GM19372 (cell line): Measurements from ENCODE around the gene MCAM.

Source experiments
- ATAC-seq: cut with Tn5 transposase; IDR thresholded peaks from one replicate; pipeline ENCODE4 v1.9.1; 2021; ENCODE audit warnings: mild to moderate bottlenecking, low read depth, moderate library complexity; ENCODE audit not compliant: unreplicated experiment

Gene MCAM

GRCh38 chr11:119273721-119274120 is 43.2 kb downstream of the MCAM start:
- no peak for ATAC-seq

GRCh38 chr11:119267645-119268044 is 49.3 kb downstream of the MCAM start:
- no peak for ATAC-seq

- ATAC-seq: no peak
Observed at GRCh38 chr11:119266517-119267255, 50.2 kb downstream of the MCAM start.

- ATAC-seq: no peak
Observed at GRCh38 chr11:119266063-119266462, 50.9 kb downstream of the MCAM start.

GRCh38 chr11:119263352-119263940 is 53.5 kb downstream of the MCAM start:
- ATAC-seq: no peak

GRCh38 chr11:119262668-119263351 is 54.1 kb downstream of the MCAM start:
- no peak for ATAC-seq

- ATAC-seq: no peak
Observed at GRCh38 chr11:119258983-119259382, 57.9 kb downstream of the MCAM start.
